GM21528 (cell line): ENCODE data around the gene CNNM4.

ENCODE experiments used
- ATAC-seq: cut with Tn5 transposase; IDR thresholded peaks from one replicate; pipeline ENCODE4 v1.9.1; 2021; ENCODE audit warnings: mild to moderate bottlenecking, moderate library complexity; ENCODE audit not compliant: unreplicated experiment, low FRiP score

The CNNM4 gene

DNA sequence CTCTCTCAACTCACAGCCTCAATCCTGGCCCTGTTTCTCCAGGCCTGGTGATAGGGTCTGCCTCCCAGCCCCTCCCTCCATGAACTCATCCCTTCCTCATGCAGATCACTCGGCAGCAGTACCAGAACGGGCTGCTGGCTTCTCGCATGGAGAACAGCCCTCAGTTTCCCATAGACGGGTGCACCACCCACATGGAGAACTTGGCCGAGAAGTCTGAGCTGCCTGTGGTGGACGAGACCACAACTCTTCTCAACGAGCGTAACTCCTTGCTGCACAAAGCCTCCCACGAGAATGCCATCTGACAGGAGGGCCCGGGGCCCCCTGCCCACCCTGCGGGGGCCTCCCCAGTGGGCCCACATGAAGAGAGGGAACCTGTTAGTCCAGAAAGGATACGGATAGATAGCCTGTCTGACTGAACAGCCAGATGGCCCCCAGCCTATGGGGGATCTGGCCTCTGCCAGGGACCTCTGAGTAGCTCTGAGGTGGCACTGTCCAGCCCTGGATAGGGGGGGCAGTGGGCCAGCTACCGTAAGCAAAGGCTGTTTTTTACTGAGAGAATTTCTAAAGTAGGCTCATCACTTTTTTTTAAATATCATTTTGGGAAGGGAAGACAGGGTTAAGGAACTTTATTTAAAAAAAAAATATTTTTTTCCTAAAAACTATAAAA is 48.6 kb downstream of the CNNM4 start:
- ATAC-seq: no peak

GRCh38 chr2:96809951-96810782 is 49.5 kb downstream of the CNNM4 start:
- ATAC-seq: no peak

DNA sequence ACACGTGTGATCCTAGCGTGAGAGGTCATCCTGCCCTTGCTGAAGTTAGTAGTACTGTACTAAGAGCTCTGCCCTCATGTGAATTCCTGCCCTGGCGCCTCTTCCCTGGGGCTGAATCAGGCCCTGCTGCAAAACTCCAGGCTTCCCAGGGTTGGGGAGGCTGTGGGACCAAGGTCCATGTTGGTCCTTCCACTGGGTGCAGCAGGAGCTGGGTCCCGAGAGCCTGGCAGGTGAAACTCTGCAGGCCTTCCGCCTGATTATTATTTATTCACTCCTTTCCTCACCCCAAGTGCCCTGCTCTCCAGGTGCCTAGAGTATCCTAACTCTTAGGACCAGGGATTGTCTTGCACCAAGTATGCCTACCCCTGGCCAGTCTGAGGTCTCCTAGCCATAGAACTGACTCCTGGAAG is 50.1 kb downstream of the CNNM4 start:
- ATAC-seq: no peak

GRCh38 chr2:96811917-96812316 is 51.2 kb downstream of the CNNM4 start:
- no peak for ATAC-seq

DNA sequence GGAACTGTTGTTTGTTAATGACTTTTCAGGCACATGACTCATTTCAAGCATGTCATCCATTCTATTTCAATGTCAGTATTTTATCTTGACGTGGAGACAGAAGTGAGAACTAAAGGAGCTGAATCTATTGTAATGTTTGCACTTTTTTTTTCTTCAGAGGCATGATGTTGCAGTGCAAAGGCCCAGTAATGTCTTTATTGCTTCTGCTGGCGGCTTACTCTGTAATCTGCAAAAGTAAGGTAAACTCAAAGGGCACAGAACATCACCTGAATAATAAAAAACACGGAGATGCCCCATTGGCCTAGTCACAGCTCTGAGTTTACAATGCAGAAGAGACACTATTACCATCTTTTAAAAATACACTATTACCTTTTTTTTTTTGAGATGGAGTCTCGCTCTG is 53.0 kb downstream of the CNNM4 start:
- no peak for ATAC-seq

GRCh38 chr2:96815326-96816126 is 54.8 kb downstream of the CNNM4 start:
- no peak for ATAC-seq

DNA sequence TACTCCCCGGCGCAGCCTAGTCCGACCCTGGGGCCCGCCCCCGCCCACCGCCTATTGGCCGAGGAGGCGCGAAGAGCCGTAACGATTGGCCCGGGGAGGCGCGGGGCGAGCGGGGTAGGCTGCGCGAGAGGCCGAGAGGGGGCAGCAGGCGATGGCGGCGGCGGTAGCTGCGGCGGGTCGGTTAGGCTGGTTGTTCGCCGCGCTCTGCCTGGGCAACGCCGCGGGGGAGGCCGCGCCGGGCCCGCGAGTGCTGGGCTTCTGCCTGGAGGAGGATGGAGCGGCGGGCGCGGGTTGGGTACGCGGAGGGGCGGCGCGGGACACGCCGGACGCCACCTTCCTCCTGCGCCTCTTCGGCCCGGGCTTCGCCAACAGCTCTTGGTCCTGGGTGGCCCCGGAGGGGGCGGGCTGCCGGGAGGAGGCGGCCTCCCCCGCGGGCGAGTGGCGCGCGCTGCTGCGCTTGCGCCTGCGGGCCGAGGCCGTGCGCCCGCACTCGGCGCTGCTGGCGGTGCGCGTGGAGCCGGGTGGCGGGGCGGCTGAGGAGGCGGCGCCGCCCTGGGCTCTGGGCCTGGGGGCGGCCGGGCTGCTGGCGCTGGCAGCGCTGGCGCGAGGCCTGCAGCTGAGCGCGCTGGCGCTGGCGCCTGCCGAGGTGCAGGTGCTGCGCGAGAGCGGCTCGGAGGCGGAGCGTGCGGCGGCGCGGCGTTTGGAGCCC is 55.6 kb downstream of the CNNM4 start, which contains the start of gene CNNM3:
TSS of gene CNNM3 (plus strand) at position 142 of the 709 bp plus-strand sequence. CDS start at position 152, 10 bp downstream.
- peak; percentile 77 for ATAC-seq

DNA sequence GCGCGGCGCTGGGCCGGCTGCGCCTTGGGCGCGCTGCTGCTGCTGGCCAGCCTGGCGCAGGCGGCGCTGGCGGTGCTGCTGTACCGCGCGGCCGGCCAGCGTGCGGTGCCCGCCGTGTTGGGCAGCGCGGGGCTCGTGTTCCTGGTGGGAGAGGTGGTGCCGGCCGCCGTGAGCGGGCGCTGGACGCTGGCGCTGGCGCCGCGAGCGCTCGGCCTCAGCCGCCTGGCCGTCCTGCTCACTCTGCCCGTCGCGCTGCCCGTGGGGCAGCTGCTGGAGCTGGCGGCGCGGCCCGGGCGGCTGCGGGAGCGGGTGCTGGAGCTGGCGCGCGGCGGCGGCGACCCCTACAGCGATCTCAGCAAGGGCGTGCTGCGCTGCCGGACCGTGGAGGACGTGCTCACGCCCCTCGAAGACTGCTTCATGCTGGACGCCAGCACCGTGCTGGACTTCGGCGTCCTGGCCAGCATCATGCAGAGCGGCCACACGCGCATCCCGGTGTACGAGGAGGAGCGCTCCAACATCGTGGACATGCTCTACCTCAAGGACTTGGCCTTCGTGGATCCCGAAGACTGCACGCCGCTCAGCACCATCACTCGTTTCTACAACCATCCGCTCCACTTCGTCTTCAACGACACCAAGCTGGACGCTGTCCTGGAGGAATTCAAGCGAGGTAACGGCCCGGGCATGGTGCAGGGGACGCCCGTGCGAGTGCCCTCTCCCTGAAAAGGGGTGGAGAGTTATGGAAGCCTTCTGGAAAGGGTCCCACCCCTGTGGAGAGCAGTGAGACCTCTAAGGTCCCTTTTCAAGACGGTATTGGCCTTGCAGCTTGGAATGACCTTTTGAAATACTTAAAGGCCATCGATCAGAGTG is 56.4 kb downstream of the CNNM4 start:
- peak; percentile 45 for ATAC-seq

DNA sequence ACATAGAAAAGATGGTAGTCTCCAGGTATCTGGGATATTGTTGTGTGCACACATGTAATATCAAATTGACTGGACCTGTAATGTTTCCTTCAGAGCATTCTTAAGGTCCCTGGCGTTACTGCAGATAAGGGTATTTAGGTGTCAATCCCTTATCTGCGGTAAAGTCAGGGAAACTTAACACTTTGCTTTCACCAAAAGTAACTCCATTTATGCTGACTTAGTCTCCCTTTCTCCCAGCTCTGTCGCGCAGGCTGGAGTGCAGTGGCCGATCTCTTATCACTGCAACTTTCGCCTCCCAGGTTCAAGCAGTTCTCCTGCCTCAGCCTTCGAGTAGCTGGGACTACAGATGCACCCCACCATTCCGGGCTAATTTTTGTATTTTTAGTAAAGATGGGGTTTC is 57.2 kb downstream of the CNNM4 start:
- no peak for ATAC-seq

DNA sequence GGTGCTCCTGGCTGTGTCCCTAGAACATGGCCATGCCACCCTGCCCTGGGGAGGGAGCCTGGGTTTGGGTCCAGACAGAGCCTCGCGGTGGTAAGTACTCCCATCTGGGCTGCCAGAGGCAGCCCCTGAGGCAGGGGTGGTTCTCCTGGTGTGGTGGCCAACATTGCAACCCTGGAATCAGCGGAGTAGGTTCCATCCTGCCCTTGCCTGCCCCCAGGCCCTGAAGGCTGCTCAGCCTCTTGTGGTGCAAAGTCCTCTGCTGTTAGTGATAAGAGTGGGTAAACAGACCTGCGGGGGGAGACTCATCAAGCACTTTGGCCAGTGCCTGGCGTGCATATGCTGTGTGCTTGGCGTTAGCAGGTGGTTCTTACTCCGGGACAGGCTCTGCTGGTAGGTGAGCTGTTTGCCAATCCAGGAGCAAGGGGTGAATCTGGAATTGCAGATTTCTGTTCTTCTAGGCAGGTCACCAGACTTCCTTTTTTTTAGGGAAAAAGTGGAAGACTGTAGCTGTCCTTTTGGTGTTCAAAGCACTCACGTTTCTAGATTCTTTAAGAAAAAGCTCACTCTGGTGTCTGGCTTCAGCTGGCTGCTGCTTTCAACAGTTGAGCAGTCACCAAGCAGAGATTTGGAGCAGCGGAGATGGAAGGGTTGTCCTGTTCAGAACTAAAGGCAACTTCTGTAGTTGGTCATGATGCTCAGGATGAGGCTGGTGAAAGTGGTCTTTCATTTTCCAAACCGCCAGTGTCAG is 58.6 kb downstream of the CNNM4 start:
- no peak for ATAC-seq

DNA sequence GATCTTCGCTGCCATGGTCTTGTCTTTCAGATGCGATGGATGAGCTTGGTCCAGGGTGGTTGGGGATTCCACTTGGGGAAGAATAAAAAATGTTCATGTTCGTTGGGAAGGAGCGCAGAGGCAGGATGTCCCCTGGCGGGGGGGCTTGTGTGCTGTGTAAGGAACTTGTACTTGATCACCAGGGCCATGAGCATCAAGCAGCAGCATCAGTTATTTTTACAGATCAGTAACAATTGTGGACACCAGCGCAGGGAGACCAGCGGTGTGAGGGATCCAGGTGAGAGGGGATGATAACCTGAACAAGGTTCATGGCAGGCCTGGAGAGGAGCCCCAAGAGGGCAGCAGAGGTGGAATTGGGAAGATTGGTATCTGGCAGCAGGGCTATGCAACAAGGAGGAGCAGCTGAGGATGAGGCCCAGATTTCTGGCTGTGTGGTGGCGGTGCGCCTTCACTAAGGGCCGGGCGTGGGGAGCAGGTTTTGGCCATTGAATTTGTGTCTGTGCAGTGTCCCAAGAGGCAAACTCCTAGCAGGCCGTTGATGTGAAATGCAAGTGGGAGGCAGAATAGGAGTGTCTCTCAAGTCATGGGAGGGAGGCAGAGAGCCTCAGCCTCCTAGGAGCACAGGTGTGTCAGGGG is 59.3 kb downstream of the CNNM4 start:
- no peak for ATAC-seq

- ATAC-seq: no peak
Measured at GRCh38 chr2:96821113-96821675, 60.5 kb downstream of the CNNM4 start.

DNA sequence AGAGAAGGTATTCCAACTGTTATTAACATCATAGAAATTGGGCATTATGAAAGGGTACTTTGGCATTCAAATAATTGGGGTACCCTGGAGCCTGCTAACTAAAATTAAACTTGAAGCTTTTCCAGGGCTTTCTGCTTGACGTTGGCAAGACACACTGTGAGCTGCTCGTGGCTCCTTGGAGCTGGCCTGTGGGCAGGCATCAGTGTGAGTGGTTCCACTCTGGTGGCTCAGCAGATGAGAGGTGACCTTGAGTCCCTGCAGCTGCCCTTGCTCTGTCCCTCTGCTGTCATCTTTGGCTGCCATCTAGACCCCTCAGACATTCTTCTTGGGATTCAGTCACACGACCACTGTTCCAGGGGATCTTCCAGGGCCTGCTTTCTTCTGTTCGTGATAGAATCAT is 62.1 kb downstream of the CNNM4 start:
- ATAC-seq: no peak

GRCh38 chr2:96823198-96823597 is 62.5 kb downstream of the CNNM4 start:
- no peak for ATAC-seq

- no peak for ATAC-seq
Measured at GRCh38 chr2:96824079-96824870, 63.6 kb downstream of the CNNM4 start.

GRCh38 chr2:96825057-96825456 is 64.4 kb downstream of the CNNM4 start:
- ATAC-seq: no peak

DNA sequence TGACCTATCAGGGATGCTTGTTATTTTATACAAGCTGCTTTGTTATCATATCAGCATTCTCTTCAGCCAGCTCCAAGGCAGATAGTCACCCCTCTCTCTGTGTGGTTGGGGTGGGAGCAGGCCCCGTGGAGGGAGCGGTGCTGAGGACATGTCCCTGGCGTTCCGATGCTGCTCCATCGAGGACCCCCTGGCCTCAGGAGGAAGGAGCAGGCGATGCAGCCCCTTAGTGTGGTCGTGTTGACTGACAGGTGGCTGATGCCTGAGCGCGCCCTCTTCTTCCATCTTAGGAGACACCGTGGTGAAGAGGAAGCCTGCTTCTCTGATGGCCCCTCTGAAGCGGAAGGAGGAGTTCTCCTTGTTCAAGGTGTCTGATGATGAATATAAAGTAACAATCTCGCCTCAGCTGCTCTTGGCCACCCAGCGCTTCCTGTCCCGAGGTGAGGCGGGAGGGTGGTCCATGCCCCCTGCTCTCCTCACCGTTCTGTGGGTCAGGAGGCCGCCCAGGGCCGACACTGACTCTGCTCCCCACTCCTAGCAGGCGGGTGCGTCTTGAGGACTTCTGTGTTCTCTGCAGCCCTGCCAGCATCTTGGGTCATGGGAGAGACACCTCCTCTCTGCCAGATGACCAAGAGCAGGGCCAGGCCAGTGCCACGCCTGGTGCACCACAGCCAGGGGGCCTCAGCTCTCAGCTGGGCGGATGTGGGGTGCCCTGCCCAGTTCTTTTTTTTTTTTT is 66.0 kb downstream of the CNNM4 start:
- ATAC-seq: no peak
